ENCODE measurements around the gene PURB.

PURB gene

DNA sequence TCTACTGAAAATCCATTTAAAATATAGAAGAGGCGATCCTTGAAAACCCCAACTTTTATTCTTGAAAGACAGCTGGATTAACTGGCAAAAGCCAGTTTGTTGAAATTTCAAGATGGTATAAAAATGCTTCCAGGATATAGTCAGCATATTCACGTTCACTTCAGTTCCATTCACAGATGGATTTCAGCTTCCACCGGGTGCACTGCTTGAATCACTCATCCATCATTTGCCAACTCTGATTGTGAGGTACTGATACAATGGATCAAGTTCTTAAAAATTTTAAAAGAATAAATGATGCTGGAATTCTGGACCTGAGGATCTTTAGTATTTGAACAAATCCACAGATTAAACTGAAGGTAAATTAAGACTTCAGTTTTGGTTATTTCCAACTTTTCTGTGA is 2.4 kb downstream of the PURB start:
- Histone ChIP-seq H3K9me3 (ENCODE audit: severe bottlenecking) (peaks cover 17% of the 10 kb centered on the region), H3K27me3 (ENCODE audit: insufficient read depth, low read depth, severe bottlenecking) (no peaks in the 10 kb centered on the region), H3K27ac (no peak overlapping the region), H3K4me3 (ENCODE audit: low read depth, low read length) (no peak overlapping the region), H3K36me3 (peaks cover 47% of the 10 kb centered on the region)
- DNase-seq: no peak
- TF ChIP-seq, protein P1, sequence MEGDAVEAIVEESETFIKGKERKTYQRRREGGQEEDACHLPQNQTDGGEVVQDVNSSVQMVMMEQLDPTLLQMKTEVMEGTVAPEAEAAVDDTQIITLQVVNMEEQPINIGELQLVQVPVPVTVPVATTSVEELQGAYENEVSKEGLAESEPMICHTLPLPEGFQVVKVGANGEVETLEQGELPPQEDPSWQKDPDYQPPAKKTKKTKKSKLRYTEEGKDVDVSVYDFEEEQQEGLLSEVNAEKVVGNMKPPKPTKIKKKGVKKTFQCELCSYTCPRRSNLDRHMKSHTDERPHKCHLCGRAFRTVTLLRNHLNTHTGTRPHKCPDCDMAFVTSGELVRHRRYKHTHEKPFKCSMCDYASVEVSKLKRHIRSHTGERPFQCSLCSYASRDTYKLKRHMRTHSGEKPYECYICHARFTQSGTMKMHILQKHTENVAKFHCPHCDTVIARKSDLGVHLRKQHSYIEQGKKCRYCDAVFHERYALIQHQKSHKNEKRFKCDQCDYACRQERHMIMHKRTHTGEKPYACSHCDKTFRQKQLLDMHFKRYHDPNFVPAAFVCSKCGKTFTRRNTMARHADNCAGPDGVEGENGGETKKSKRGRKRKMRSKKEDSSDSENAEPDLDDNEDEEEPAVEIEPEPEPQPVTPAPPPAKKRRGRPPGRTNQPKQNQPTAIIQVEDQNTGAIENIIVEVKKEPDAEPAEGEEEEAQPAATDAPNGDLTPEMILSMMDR (IDR thresholded peaks at IDR 0.05; ENCODE audit: low read depth, low read length): no peak

DNA sequence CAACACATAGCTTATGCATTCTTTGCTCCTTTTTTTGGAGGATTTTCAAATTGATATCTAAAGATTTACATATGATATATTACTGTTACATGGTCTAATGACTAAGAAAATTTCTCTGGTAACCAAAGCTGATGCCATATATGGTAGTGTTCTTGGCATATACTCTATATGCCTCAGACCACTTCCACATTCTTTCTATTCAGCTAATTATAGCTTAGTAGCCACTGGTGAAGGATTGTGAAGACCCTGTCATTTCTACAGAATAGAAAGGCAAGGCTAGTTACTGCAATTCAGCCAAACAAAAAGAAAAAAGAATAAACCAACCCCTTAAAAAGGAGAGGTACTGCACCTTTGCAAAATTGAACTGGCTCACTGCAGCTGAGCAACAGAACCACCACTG is 3.7 kb downstream of the PURB start:
- TF ChIP-seq, protein P1 (IDR thresholded peaks at IDR 0.05; ENCODE audit: low read depth, low read length): no peak
- Histone ChIP-seq H3K36me3 (peaks cover 47% of the 10 kb centered on the region), H3K4me3 (ENCODE audit: low read depth, low read length) (no peak overlapping the region), H3K27me3 (ENCODE audit: insufficient read depth, low read depth, severe bottlenecking) (no peaks in the 10 kb centered on the region), H3K27ac (no peak overlapping the region), H3K9me3 (ENCODE audit: severe bottlenecking) (peaks cover 17% of the 10 kb centered on the region)
- DNase-seq: no peak

DNA sequence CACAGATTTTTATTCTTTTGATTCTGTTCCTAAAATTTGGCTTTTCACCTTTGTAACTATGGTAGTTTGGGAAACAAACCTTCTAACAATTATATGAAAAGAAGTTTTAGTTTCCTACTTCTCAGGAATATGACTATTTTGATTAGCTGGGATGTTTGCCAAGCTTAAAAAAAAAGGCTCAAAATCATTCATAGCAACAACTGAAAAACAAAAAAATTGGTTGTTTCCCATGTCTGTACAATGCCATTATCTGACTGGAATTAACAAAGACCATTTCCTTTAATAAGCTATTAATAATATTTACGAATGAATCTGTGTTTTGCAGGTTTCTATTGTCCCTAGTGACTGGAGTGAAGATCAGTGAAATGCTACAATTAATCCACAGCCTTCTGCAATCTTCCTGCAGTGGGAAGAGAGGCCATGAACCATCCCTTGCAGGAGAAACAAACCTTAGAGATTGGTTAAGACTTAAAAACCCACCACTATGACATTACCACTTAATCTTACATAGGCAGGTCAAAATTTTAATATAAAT is 4.2 kb downstream of the PURB start:
- Histone ChIP-seq H3K27ac (no peak overlapping the region), H3K4me3 (ENCODE audit: low read depth, low read length) (no peak overlapping the region)

GRCh38 chr7:44880317-44881018 is 4.9 kb downstream of the PURB start:
- H3K27me3 ChIP-seq (ENCODE audit: insufficient read depth, low read depth, severe bottlenecking): no peaks in the 10 kb centered on the region
- no peak overlapping the region for H3K4me3 ChIP-seq (ENCODE audit: low read depth, low read length)
- no peak overlapping the region for H3K27ac ChIP-seq
- DNase-seq: no peak
- H3K9me3 ChIP-seq (ENCODE audit: severe bottlenecking): peaks cover 17% of the 10 kb centered on the region
- TF ChIP-seq, protein P1 (IDR thresholded peaks at IDR 0.05; ENCODE audit: low read depth, low read length): no peak
- peaks cover 47% of the 10 kb centered on the region for H3K36me3 ChIP-seq

More for the DNA sequence above, 4.2 kb downstream of the PURB start:
- TF ChIP-seq, protein P1 (IDR thresholded peaks at IDR 0.05; ENCODE audit: low read depth, low read length): no peak
- Histone ChIP-seq H3K9me3 (ENCODE audit: severe bottlenecking) (peaks cover 17% of the 10 kb centered on the region), H3K36me3 (peaks cover 47% of the 10 kb centered on the region), H3K27me3 (ENCODE audit: insufficient read depth, low read depth, severe bottlenecking) (no peaks in the 10 kb centered on the region)
- no peak for DNase-seq

- Histone ChIP-seq H3K27ac (no peak overlapping the region), H3K36me3 (peaks cover 19% of the 10 kb centered on the region), H3K9me3 (ENCODE audit: severe bottlenecking) (peaks cover 4% of the 10 kb centered on the region), H3K27me3 (ENCODE audit: insufficient read depth, low read depth, severe bottlenecking) (no peaks in the 10 kb centered on the region), H3K4me3 (ENCODE audit: low read depth, low read length) (no peak overlapping the region)
- TF ChIP-seq, protein P1 (IDR thresholded peaks at IDR 0.05; ENCODE audit: low read depth, low read length): no peak
- no peak for DNase-seq
Observed at GRCh38 chr7:44876393-44876792, 8.9 kb downstream of the PURB start.

Measured in WERI-Rb-1 (cell line).